ENCODE results near the gene ALKBH7.

The ALKBH7 gene

GRCh38 chr19:6417713-6418561, 45.3 kb downstream of the ALKBH7 start:
- no peak for DNase-seq (ENCODE audit: low read depth, low spot score)
- H3K4me3 ChIP-seq (ENCODE audit: low read length) = no peak overlapping the region

- no peak for DNase-seq (ENCODE audit: low read depth, low spot score)
- no peak overlapping the region for H3K4me3 ChIP-seq (ENCODE audit: low read length)
Measured at GRCh38 chr19:6418562-6418932, 46.0 kb downstream of the ALKBH7 start.

- DNase-seq (ENCODE audit: low read depth, low spot score) = no peak
- H3K4me3 ChIP-seq (ENCODE audit: low read length) = no peak overlapping the region
Measured at GRCh38 chr19:6421075-6422014, 48.8 kb downstream of the ALKBH7 start.

GRCh38 chr19:6423499-6424194, 51.1 kb downstream of the ALKBH7 start:
- peak overlapping the region; percentile 99 for H3K4me3 ChIP-seq (ENCODE audit: low read length)
- no peak for DNase-seq (ENCODE audit: low read depth, low spot score)

GRCh38 chr19:6424195-6424938, 51.8 kb downstream of the ALKBH7 start, which contains the start of gene KHSRP:
TSS of gene KHSRP (minus strand) at chr19:6424811. CDS start at chr19:6424701, 110 bp downstream.
- DNase-seq (ENCODE audit: low read depth, low spot score) = no peak
- H3K4me3 ChIP-seq (ENCODE audit: low read length) = peak within 1 kb of the TSS; percentile 99

Measured in Jurkat, Clone E6-1 (cell line).